HepG2 (cell line): ENCODE data around the gene EFNA4. TPM values are rescaled to one million over a fixed set of nuclear protein-coding genes. Genes with fewer than 3 reads are reported as not detected.

Experiments
- BCL6 ChIP-seq: IDR thresholded peaks from 2 replicates; pipeline ENCODE4 v1.6.1; 2016; ENCODE audit warnings: missing genetic modification reagents, missing compliant biosample characterization
- CEBPB ChIP-seq: IDR thresholded peaks from 2 replicates; pipeline ENCODE4 v1.6.1; 2011; ENCODE audit warnings: low read depth, low read length, improper control_type of control experiment, borderline replicate concordance
- GPN1 ChIP-seq: sonication (generic); formaldehyde crosslinking; IDR thresholded peaks from 2 replicates; pipeline ENCODE4 v1.5.1; 2020; ENCODE audit warnings: missing genetic modification reagents, borderline replicate concordance
- MAFF ChIP-seq: IDR thresholded peaks from 2 replicates; pipeline ENCODE4 v1.6.1; 2011; ENCODE audit warnings: low read depth, low read length, improper control_type of control experiment
- POLR2A ChIP-seq, 2 experiments: IDR thresholded peaks; 2 replicates each; pipeline ENCODE4 v1.6.1; 2011; ENCODE audit warnings: low read depth in 2 of 2, low read length in 2 of 2, mild to moderate bottlenecking in 1 of 2, moderate library complexity in 1 of 2; ENCODE audit not compliant: insufficient read depth in 1 of 2
- RARG ChIP-seq: sonication (generic); formaldehyde crosslinking; IDR thresholded peaks from 2 replicates; pipeline ENCODE4 v1.4.0; 2020; ENCODE audit warnings: low read depth, mild to moderate bottlenecking, missing genetic modification reagents
- STAT5B ChIP-seq: sonication (generic); formaldehyde crosslinking; IDR thresholded peaks from 2 replicates; pipeline ENCODE4 v1.4.0; 2020; ENCODE audit warnings: missing genetic modification reagents
- TERF1 ChIP-seq: sonication (generic); formaldehyde crosslinking; IDR thresholded peaks from 2 replicates; pipeline ENCODE4 v1.8.0; 2022; ENCODE audit warnings: mild to moderate bottlenecking, missing genetic modification reagents, moderate library complexity
- ZNF10 ChIP-seq: sonication (generic); formaldehyde crosslinking; IDR thresholded peaks from 2 replicates; pipeline ENCODE4 v1.4.0; 2020; ENCODE audit warnings: mild to moderate bottlenecking, low read depth, missing genetic modification reagents, borderline replicate concordance
- ZNF12 ChIP-seq: sonication (generic); formaldehyde crosslinking; IDR thresholded peaks from 2 replicates; pipeline ENCODE4 v1.5.0; 2020; ENCODE audit warnings: missing genetic modification reagents
- ZNF484 ChIP-seq: sonication (generic); formaldehyde crosslinking; IDR thresholded peaks from 2 replicates; pipeline ENCODE4 v1.5.1; 2020; ENCODE audit warnings: mild to moderate bottlenecking, low read depth, missing genetic modification reagents, borderline replicate concordance
- ZNF564 ChIP-seq: sonication (generic); formaldehyde crosslinking; IDR thresholded peaks from 2 replicates; pipeline ENCODE4 v1.8.1; 2023; ENCODE audit warnings: mild to moderate bottlenecking, missing genetic modification reagents
- ZNF646 ChIP-seq: sonication (generic); formaldehyde crosslinking; IDR thresholded peaks from 2 replicates; pipeline ENCODE4 v1.9.0; 2021; ENCODE audit warnings: mild to moderate bottlenecking, missing genetic modification reagents
- polyA plus RNA-seq, 8 experiments: library from polyadenylated mRNA; depleted of rRNA in 3 of 8; stranded (reverse) in 7 of 8; unstranded in 1 of 8; fragments of >200 nt; fragmentation: Illumina TruSeq in 4 of 8; extraction: Trizol in 4 of 8; gene quantifications; 2 replicates each; pipeline versions ENCODE4 v1.2.1 to v1.2.3, GENCODE V29; 2011 to 2016; ENCODE audit warnings: low read depth in 4 of 8, missing spikeins in 1 of 8, mixed read lengths in 1 of 8; ENCODE audit not compliant: insufficient read depth in 1 of 8
- total RNA-seq, 5 experiments: library from RNA; depleted of rRNA; stranded (reverse); fragments of >200 nt; fragmentation: Illumina TruSeq; extraction: Trizol; gene quantifications; 2 replicates each; pipeline ENCODE4 v1.2.3, GENCODE V29; 2016; ENCODE audit warnings: low read depth in 1 of 5
- TF ChIP-seq, protein P1 (sequence below): IDR thresholded peaks from 2 replicates; pipeline ENCODE4 v1.6.1; 2016; ENCODE audit warnings: missing genetic modification reagents, missing compliant biosample characterization
- TF ChIP-seq, protein P2 (sequence below): sonication (generic); formaldehyde crosslinking; conservative IDR thresholded peaks from 2 replicates; pipeline ENCODE4 v1.4.0; 2020; ENCODE audit warnings: missing genetic modification reagents
- TF ChIP-seq, protein P3 (sequence below): sonication (generic); formaldehyde crosslinking; IDR thresholded peaks from 2 replicates; pipeline ENCODE4 v1.4.0; 2020; ENCODE audit warnings: missing genetic modification reagents

EFNA4 gene
- total and polyA plus RNA-seq, 2 of the 13 experiments (the other 11 are each of a cell fraction or from before 2014, with no cell fraction given), result 12.0 to 17.2 TPM

DNA sequence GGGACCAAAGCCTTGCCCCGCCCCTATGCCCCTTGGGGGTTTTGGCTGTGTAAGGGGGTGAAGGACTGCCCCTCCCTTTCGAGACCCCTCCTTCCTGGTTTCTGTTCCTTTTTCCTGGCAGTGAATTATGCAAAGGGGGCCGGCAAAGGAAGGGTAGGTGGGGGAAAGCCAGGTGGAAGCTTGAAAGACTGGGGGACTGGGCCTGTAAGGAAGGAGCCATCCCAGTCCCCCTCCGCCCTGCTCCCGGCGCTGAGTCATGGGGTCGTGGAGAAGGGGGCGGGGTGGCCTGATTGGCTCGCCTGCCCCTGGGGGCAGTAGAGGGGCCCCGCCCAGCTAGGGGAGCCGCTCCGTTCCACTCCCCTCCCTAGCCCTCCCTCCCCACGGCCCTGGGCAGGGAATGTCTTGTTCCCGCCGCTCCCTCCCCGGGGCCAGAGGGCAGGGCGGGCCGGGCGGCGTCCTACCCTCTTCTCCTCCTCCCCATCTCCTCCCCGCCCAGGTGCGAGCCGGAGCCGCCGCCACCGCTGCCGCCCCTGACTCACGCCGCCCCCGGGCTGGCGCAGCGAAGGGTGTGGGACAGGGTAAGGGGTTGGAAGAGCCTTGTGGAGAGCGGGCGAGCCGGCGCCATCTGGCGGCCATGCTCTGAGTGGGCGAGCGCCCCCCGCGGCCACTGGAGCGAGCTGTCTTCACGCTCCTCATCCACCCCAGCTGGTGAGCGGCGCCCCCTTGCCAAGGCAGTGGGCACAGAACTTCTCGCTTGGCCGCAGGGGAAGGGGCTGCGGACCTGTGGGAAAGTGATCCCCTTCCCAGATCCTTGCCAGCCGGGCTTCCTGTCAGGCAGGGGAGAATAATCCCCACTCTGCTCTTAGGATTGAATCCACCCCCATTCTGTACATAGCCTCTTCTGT lies 46.2 kb upstream of the EFNA4 start (continued):
- TF ChIP-seq ZNF646 (CRISPR knock-in tag) (peak; percentile 41; the same call in 1 of the 2 replicates), STAT5B (no peak), TERF1 (CRISPR knock-in tag) (no peak), POLR2A (IDR thresholded peaks at IDR 0.05; ENCODE audit: insufficient read depth in 1 of 2, low read depth in 2 of 2, low read length in 2 of 2) (peak in 1 of 2 experiments; percentile 42; a peak in 1 of 4 replicates), ZNF12 (CRISPR knock-in tag) (no peak), ZNF564 (CRISPR knock-in tag) (0 out of 2 replicates have a peak, but pooled peaks have one; percentile 71), CEBPB (no peak), ZNF10 (CRISPR knock-in tag) (no peak), GPN1 (no peak), BCL6 (CRISPR knock-in tag) (peak; percentile 61; the same call in 1 of the 2 replicates), RARG (CRISPR knock-in tag) (no peak), MAFF (no peak), ZNF484 (CRISPR knock-in tag) (no peak)
- TF ChIP-seq, protein P1, sequence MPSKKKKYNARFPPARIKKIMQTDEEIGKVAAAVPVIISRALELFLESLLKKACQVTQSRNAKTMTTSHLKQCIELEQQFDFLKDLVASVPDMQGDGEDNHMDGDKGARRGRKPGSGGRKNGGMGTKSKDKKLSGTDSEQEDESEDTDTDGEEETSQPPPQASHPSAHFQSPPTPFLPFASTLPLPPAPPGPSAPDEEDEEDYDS (CRISPR knock-in tag), result peak; percentile 78
- TF ChIP-seq, protein P2, sequence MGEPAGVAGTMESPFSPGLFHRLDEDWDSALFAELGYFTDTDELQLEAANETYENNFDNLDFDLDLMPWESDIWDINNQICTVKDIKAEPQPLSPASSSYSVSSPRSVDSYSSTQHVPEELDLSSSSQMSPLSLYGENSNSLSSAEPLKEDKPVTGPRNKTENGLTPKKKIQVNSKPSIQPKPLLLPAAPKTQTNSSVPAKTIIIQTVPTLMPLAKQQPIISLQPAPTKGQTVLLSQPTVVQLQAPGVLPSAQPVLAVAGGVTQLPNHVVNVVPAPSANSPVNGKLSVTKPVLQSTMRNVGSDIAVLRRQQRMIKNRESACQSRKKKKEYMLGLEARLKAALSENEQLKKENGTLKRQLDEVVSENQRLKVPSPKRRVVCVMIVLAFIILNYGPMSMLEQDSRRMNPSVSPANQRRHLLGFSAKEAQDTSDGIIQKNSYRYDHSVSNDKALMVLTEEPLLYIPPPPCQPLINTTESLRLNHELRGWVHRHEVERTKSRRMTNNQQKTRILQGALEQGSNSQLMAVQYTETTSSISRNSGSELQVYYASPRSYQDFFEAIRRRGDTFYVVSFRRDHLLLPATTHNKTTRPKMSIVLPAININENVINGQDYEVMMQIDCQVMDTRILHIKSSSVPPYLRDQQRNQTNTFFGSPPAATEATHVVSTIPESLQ (CRISPR knock-in tag), result peak; percentile 52; the same call in 1 of the 2 replicates
- TF ChIP-seq, protein P3, sequence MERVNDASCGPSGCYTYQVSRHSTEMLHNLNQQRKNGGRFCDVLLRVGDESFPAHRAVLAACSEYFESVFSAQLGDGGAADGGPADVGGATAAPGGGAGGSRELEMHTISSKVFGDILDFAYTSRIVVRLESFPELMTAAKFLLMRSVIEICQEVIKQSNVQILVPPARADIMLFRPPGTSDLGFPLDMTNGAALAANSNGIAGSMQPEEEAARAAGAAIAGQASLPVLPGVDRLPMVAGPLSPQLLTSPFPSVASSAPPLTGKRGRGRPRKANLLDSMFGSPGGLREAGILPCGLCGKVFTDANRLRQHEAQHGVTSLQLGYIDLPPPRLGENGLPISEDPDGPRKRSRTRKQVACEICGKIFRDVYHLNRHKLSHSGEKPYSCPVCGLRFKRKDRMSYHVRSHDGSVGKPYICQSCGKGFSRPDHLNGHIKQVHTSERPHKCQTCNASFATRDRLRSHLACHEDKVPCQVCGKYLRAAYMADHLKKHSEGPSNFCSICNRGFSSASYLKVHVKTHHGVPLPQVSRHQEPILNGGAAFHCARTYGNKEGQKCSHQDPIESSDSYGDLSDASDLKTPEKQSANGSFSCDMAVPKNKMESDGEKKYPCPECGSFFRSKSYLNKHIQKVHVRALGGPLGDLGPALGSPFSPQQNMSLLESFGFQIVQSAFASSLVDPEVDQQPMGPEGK, result peak; percentile 97
